Stimulated activated CD4-positive, alpha-beta T cell treated with anti-CD3 and anti-CD28 coated beads, Interleukin-4, amount 100 ng/mL, for 4 hours (primary cell): Measurements from ENCODE around the gene HDGF.
A peak's percentile ranks its signal among the peaks of the same experiment; 100 is the strongest.

Source experiments
- DNase-seq, 2 experiments: peaks; one replicate each; pipeline ENCODE4 v3.0.0-alpha.2; 2020

The HDGF gene

DNA sequence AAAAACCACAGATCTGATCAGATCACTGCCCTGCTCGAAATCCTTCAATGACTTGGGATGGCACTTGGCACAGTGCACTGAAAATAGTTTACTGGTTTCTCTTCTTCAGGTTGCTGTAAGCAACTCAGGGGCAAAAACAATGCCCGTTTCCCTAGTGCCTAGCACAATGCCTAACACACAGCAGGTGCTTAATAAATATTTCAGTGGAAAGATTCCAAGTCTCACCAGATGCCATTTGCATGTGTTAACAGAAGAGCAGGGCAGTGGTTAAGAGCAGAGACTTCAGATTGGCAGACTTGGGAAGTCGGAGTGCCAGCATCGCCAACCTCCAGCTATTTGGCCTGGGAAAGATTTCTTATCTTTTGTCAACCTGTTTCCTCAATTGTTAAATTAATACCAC, 34.1 kb downstream of the HDGF start:
- no peak for DNase-seq

DNA sequence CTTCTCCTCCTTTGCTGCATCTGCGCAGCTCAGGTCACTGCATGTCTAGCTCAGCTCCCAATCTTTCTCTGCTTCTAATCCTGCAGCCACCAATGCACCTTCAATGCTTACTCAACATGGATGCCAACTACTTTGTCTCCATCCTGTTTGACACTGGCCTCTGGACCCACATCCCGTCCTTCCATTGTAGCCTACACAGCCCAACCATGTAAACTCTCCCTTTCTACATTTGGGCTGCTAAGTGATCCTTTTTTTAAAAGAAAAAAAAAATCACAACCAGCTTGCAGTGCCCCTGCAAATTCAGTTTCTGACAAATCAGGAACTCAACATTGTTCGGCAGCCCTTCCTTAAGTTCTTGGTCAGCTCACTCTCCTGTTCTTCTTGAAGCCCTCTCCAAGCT, 36.6 kb downstream of the HDGF start:
- DNase-seq: no peak

DNA sequence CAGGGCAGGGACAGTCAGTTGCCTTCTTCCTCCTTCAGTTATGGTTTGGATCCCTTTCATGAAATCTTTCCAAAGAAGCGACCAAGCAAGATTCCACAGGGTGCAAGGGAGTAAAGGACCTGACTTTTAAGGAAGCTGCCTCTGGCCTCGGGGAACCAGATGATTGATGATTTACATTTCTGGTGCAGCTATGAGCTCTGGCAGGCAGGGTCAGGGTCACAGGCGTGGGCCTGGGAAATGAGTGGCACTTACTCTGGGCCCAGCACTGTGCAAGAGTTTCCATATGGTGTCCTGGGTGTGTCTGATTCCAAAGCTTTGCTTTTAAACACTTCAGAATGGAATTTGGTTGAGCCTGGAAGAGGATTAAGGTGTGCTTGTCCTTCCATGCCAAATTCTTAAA, 38.8 kb downstream of the HDGF start:
- DNase-seq: no peak

DNA sequence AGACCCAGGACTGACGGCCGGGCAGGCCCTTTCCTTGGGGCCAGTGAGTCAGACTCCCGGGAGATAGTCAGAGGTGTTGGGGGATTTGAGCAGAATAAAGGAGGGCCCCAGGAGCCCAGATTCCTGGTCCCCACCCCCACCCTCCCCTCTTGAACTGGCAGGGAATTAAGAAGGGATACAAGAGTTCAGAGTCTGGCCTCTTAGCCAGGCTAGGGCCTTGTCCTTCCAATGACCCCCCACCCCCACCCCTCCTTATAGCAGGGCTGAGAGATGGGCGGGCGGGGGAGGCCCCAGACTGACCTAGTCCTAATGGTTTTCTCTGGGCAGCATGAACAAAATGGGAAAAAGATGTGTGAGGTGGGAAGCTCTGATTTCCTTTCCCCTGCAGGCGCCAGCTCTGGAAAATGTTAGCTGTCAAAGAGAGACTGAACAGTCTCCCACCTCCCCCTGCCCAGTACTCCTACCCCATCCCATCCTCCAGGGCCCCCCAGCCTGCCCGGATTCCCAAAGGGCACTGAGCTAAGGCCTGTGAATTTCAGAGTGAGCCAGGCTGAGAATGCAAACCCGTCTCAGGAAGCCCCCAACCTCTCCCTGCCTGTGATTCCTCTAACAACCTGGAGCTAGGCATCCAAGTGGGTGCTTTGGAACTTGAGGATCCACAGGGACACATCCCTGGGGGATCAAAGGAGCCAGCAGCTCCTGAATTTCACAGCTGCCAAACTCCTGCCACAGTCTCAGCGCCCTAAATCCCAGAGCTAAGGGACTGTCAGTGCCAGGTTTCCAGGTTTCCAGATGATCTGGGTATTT, 40.3 kb downstream of the HDGF start:
- no peak for DNase-seq

DNA sequence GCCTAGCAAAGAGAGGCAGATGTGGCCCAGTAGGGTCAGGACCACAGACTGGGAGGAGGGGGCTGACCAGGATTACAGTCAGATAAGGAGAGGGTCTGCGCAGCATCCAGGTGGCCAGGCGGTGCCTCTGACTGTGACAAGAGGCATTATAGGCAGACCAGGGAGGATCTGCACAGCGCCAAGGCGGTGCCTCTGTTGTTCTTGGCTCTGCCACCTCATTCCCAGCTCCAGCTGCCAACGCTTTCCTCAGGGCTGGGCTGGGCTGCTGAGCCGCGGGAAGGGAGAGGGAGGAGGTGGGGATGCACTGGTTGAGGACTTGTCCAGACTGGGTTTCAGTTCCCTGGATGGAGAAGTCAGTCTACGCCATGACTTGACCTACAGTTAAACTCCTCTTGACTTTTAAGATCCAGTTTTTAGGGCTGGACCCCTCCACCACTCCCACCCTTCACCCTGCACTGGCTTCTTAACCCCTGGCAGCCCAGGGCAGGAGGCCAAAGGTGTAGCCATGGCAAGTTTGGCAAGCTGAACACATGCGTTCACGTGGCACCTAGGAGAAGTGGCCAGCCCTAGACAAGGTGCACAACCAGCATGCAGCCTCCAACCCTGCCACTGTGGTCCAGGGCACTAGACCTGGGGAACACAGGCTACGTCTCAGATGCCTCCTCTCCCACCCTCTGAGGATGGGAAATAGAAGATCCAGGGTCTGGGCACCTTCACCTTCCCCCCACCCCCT, 41.6 kb downstream of the HDGF start:
- no peak for DNase-seq

DNA sequence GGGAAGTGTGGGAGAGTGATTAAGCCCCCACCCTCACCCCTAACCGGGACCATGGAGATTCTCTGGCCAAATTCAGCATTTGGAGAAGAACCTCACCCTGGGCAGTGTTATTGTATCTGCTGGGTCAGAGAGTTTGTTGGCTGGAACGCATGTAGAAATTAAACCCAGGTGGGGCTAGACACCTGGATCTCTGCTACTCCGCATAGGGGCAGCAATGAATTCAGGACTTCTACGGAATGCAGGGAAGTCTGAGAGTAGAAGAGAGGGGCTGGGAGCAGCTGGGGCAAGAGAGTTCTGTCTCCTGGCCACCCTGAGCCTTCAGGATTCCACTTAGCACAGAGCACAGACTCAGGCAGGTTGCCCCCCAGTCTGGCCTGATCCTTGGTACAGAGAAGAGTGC, 42.4 kb downstream of the HDGF start:
- no peak for DNase-seq

DNA sequence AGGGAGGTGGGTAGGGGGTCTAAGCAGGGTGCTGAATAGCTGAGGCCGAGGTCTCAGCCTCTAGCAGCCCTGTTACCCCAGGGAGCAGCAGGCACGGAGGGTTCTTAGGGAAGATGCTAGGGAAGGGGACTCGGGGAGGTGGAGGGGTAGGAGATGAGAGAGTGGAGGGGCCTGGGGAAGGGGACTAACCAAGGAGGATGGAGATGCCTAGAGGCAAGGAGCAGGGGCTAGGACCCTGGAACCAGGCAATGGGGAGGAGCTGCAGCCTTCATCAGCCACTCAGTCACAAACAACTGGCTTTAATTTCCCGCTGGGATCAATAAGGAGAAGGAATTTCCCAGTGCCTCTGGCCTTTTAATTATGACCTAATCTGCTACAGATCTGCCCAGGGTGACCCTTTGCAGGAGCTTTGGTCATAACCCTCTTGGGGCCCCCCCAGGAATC, 43.2 kb downstream of the HDGF start:
- DNase-seq: no peak

DNA sequence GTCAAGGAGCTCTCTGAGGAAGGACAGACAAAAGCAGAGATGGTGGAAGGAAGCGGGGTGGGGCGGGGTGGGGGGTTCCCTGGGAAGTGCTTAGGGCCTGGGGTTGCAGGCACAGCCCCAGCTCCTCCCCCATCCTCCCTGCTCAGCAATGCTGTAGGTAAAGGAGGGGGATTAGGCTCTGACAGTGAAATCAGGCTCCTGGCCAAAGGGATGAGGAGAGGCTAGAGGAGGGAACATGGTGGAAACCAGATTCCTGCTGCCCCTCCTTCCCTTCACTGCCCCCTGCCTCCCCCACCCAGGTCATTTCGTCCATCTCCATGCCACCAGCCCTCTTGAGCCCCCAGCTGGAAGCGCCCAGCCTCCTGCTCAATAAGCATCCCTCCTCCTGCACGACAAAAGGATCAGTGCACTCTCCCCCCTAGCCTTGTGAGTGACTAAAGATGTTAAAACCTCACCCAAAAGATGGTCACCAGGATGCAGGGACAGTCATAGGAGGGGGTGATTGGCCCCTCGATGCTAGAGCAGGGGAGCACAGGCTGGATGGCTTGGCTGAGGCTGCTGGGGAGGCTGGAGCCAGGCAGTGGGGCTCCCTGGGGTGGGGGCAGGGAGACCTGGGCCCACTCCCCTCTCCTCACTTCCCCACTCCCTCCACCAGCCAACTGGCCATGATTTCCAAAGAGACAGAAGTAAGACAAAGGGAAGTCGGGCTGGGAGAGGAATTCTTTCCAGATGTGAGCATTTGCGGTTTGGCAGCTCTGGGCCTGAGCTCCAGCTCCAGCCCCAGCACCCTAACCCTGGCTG, 43.9 kb downstream of the HDGF start:
- DNase-seq: no peak

DNA sequence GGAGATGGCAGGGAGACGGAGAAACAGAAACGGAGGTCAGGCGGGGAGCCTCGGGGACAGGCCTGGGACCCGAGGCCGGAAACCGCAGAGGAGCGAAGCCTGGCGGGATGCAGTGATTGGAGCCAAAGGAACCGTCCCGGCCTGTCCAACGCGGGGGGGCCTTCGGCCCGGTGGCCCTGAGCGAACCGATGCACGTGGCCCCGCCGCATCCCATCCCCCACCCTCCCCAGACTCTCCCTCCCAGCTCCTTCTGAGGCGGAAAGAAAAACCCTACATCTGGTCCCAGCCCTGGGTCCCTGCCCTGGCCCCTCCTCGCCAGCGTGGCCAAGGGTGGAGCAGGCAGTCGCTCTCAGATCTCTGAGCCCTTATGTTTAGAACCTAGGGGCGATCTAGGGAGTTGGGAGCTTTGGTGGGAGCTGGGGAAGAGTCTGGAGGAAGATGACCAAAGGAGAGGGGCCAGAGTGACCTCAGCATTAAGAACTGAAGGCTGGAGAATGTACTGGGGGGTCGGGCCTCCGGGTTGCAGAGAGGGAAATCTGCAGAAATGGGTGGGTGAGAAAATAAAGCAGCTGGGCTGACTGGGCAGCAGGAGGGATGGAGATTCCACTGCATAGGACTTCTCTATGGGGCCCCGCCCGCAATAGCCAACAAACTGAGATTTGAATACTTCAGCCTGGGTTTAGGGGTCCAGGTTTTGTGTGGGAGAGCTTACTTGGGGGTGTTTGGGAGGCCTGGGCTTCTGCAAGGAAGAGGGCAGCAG, 44.6 kb downstream of the HDGF start:
- peak in 1 of 2 experiments; percentile 29 for DNase-seq

DNA sequence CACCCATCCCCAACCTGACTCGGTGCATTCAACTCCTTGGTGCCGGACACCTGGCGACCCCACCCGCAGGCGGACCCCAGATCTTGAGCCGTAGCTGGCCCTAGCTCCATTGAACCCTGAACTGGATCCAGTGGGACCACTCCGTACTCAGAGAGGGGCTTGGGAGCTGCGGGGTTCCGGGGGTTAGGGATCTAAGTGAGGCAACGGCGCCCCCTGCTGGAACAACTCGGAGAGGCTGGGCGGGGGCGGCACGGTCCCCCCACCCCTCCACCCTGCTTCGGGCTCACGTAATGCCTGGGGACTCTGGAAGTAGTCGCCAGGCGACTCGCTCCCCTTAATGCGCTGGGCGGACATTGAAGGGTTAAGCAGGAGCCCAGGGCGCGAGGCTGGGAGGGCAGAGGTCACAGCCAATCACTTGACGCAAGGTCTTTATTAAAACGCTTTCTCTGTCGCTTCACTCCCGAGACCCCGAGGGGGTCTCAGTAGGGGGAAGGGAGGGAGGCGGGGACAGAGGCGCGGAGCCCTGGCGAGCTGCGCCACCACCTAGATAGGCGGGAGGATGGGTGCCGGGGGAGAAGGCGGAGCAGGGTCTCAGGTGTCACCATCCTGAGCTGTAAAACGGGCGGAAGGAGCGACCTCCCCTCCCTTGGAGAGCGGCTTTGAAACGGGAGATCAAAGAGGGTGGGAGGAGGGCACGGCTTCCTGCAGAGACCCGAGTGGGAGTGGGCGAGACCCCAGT, 45.4 kb downstream of the HDGF start:
- peak; percentile 54 to 74 for DNase-seq

DNA sequence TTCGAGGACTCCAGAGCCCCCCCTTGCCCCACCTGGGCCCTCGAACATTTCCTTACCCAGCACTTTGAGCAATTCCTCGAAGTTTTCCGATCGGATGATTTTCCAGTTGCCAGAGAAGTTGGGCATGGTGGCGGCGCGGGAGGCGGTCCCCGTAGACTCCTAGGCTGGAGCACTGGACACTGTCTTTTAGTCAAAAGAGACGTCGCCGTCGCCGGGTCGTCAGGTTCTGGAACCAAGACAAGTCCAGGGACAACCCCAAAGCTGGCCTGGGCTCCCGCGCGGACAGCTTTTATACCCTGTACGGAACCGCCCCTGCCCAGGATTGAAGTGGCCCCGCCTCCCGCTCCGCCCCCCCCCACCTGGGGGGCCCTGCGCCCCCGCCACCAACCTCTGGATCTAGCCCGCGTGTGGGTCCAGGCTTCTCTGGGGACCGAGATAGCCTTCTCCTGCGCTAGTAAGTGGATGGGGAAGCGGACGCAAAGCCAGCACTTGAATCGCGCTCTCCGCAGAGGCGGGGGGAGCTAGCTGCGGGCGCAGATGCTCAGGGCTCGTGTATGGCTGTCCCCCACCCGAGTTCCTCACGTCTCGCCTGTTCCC, 46.1 kb downstream of the HDGF start, which contains the start of gene CRABP2:
Gene CRABP2, minus strand, starts transcription at position 263 of the 597 bp plus-strand sequence. Its CDS starts 137 bp downstream, at position 126.
- peak in 1 of 2 experiments; percentile 29 for DNase-seq

DNA sequence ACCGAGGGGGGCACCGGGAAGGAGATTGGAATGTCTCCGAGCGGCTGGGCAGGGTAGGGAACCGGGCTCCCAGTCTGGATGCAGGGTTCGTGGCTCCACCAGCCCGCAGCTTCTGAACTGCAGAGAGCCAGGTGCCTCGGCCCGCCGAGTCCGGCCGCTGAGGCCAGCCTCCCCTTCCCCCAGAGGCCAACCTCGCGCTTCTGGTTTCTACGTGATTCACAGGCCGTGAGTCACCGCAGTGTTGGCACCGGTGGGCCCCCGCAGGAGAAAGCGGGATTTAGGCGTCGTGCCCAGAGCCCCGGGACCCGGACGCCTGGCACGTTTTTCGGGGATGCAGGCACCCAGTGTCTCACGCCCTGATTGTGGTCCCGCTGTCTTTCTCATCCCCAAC, 46.5 kb downstream of the HDGF start:
- DNase-seq: peak; percentile 33 to 36

DNA sequence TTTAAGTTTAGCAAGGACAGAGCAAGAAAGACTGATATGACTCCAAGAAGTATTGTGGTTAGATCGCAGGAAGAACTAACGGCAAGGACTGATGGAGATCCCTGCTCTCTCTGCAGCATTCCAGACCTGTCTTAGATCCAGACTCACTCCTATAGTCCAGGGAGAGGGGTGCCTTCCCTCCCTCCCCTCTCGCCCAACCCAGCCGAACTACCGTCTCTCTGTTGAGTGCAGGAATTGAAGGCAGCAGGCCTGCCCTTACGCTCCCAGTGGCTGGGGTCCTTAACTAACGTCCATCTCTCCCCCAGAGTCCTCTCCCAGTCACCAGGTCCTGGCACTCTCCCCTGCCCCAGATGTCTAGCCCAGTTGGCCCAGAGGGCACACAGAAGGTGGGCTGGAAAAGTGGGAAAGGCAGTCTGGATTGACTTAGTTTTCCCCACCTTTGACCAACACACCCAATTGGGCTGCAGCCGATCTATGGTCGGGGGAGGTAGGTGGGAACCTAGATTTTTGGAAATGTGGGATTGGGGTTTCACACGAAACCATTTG, 47.2 kb downstream of the HDGF start:
- DNase-seq: no peak

DNA sequence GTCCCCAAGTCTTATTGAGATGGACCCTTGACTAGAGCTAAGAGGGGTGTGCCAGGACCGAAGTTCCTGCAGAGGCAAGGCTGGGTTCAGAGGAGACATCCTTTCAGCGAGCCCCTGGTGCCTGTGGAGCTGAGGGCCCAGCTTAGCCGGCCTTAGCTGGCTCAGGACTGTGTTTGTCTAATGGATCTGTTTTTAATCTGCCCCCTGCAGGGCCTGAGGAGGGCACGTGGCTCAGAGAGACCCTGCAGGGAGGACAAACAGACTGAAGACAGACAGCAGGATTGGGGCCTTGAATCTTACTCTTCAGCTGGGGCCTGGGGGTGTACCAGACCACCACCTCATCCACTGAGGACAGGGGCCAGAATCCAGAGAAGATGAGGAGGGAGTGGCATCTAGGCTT, 47.7 kb downstream of the HDGF start:
- DNase-seq: no peak

DNA sequence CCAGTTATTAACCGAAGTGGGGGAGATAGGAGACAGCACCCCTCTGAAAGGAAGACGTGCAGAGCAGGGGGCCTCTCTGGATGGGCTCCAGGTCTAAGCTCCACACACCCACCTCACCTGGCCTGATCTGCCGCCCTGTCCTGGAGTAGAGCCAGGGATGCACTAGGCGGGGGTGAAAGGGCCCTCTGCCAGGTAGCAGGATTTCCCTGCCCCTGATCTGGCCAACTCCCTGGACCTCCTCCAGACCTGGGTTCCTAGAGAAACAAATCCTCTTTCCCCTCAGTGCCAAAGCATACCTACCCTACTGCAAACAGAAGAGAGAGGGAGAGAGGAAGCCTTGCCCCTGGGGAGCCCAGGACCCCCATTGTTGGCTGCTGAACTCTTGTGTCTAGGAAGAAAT, 48.1 kb downstream of the HDGF start:
- no peak for DNase-seq

DNA sequence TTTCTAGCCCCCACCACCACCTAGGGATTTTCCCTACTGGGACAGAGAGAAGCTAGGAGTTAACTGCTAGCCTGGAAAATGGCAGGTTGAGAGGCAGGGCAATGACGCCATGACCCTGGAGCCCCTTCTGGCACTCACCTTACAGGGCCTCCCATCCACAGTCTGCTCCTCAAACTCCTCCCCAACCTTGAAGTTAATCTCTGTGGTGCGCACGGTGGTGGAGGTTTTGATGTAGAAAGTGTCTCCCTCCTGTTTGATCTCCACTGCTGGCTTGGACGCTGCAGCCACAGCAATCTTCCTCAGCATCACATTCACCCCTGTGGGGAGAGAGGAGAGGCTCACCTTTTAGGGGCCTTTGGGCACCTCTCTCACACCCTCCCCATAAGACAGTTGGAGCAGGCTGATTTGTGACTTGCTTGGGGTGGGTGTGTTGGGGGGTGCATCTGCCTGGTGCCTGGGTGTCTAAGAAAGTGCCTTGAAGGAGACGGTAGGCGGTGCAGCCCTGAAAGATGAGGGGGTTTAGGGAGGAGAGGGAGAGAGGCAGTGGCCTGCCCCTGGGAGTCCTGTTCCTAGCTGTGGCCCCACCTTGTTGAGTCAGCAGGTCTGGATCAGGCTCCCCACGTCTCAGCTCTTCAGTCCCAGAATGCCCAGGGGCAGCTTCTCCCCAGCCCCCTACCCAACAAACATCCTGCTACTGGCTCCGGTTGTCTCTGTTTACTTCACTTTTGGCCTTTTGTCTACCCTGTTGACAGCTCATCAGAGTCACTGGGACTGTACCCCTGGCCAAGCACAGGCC, 50.5 kb downstream of the HDGF start:
- DNase-seq: no peak

DNA sequence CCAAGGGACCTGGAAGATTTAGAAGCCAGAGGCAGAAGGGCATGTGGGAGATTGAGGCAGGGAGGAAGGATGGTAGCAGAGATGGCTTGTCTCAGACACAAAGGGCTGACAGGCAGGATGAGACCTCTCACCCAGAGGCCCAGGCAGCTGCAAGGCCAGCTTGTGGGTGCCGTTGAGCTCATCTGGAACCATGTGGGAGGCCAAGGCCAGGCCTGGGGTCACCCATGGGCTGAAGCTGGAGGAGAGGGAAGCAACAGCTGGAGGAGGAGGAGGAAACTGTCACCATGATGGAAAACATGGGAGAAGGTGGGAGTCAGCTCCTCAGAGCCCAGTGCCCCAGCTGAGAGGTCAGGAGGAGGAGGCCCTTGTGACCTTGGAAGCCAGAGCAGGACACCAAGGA, 52.5 kb downstream of the HDGF start:
- DNase-seq: no peak

DNA sequence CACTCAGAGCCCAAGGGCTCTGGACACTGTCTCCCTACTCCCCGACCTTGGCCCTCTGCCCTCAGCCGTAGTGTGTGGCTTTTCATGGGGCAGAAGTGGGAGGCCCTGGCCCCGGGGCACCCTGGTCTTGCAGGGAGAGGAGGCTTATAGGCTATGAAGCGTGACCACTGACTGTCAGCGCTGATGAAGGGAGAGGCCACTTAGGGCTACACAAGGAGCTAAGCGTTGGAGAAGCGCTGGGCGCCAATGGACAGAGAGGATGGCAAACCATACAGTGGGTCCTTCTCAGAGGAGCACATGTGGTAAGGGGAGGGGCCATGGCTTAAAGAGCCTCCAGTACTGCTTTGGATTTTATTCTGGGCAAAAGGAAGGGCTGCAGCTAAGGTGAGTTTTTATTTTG, 54.0 kb downstream of the HDGF start:
- DNase-seq: no peak

DNA sequence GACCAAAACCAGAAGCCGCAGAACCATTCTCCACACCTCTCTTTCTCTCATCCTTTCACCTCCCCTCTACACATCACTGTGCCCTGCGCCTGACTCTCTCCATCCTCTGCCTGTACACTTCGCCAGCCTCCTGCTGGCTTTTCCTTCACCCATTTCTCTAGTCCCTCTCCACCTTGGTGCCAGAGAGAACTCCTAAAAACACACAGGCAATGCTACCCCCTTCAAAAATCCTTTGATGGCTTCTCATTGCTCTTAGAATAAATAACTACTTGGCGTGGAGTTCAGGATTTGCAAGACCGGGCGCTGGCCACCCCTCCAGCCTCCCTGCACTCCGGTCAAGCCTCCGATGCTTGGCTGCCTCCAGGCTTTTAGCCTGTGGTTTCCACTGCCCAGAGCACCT, 54.7 kb downstream of the HDGF start:
- no peak for DNase-seq

DNA sequence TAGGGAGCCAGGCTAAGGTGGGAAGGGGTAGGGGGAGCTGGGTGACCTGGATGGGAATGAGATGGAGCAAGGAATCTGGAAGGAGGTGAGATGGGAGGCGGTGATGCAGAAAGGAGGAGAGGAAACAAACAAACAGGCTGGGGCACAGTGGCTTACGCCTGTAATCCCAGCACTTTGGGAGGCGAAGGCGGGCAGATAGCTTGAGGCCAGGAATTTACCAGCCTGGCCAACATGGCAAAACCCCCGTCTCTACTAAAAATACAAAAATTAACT, 56.8 kb downstream of the HDGF start:
- DNase-seq: no peak
